Left kidney (tissue), 2 donors: ENCODE data around the gene EXOC6B. TPM values are rescaled to one million over a fixed set of nuclear protein-coding genes. Genes with fewer than 3 reads are reported as not detected.

Experiments used
- DNase-seq: peaks from one replicate; pipeline ENCODE4 v3.0.0-alpha.2; 2013
- polyA plus RNA-seq: library from polyadenylated mRNA; unstranded; fragments of 120-200 nt; gene quantifications from one replicate; pipeline ENCODE4 v1.2.1, GENCODE V29; 2013; ENCODE audit not compliant: insufficient read length

Gene EXOC6B
- polyA plus RNA-seq, 1 donor, result 25.0 TPM

DNA sequence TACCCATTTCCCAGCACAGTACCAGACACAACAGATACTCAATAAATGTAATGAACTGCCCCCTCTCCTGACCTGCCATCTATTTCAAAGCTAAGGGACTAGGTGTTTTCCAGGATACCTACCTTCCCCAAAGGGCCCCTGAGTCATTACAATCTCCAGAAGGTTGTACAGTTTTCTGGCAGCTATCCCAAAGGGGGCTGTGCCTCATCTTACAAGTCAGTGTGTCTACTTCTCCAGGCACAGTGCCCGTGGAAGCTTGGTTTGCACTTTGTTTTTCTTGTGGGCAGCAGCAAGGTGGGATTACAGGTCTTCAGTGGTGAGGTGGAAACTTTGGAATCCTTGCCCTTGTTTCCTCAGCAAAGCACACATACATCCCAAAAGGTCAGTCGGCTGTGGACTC lies 615.4 kb downstream of the EXOC6B start:
- no peak for DNase-seq

DNA sequence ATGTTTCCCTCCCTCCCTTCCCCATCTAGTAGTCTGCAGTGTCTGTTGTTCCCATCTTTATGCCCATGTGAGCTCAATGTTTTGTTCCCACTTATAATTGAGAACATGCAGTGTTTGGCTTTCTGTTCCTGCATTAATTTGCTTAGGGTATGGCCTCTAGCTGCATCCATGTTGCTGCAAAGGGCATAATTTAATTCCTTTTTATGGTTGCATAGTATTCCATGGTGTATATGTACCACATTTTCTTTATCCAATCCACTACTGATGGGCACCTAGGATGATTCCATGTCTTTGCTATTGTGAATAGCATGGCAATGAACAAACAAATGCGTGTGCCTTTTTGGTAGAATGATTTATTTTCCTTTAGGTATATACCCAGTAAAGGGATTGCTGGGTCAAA lies 617.6 kb downstream of the EXOC6B start:
- no peak for DNase-seq

DNA sequence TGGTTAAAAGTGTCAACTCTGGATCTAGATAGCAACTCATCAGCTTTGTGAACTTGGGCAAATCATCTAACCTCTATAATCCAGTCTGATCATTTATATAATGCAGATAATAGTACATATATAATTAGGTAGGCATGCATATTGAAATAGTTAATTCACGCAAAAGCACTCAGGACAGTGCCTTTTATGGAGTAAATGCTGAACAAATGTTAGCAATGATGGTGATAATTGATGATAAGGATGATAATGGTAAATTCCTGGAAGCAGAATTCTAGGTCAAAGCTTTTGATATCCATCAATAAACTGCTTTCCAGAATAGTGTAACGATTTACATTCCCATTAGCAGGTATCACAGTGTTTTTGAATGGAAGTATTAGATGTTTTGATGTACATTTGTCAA lies 618.5 kb downstream of the EXOC6B start:
- no peak for DNase-seq

DNA sequence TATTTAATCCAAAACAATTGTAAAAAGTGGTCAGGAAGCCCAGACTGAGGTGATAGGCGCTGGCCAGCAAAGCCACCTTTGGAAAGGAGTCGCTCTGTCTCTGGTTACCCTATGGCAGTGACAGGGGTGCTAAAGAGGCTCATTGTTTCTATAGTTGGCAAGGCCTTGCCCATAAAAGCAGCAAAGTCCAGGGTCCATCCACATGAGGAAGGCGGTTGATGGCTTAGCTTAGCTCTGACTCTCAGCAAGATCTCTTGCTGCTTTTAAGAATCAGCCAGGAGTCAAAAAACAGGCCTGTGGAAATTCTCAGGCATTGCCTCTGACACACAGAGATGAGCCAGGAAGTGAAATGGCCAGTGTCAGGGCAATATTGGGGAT lies 620.3 kb downstream of the EXOC6B start:
- DNase-seq, result no peak

DNA sequence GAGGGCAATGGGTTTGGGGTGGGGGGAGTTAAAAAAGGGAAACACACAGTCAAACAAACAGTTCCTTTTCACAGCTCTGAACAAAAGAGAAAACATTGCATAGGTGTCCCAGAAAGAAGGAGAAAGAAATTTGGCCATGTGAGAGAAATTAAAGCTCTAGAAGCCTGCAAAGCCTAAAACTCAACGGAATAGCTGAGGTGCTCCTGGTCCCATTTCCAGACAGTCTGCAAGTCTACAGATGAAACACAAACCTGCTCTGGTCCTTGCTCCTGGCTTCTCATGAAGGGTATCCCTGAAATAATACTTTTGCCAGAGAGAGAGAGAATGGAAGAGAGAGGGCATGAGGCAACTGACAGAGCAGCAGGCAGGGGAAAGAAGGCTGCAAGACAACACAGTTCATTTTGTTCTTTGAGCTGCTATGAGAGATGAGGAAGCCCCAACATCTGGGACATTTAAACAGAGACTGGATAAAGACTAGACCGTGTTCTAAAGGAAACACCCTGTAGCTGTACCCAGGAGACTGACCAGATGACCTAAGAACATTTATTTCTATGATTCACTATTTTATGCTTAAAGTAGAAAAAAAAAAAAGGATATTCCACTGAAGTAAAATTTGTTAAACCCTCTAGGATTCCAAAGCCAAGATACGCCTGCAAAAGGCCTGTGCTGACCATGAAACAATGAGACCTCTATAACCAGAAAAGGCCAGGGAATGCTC lies 620.9 kb downstream of the EXOC6B start:
- peak; percentile 22 for DNase-seq

DNA sequence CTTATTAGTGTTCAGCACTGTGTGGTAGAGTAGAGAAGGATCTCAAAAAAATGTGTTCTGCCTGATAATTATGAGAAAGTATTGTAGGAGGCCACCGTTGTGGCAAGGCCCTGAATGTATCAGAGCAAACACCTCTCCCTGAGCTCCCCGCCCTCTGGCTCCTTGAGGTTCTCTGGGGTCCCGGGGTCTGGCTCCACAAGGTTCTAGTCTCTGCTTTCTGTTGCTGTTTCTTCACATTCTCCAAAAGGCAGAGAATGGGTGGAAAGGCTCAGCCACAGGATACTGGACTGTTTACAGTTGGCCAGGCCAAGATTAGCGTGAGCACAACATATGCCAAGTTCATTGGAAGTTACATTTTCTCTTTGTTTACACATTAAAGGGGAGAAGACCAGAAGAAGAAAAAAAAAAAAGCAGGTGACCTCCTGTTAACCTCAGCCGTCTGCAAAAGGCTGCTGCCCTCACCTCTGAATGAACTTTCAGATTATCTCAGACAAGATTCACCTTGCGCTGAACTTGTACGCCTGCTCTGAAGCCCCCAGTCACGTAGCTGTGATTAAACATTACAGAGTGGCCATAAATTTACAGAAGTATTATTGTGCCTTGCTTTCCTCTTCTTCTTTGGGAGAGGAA lies 621.6 kb downstream of the EXOC6B start:
- peak; percentile 57 for DNase-seq

DNA sequence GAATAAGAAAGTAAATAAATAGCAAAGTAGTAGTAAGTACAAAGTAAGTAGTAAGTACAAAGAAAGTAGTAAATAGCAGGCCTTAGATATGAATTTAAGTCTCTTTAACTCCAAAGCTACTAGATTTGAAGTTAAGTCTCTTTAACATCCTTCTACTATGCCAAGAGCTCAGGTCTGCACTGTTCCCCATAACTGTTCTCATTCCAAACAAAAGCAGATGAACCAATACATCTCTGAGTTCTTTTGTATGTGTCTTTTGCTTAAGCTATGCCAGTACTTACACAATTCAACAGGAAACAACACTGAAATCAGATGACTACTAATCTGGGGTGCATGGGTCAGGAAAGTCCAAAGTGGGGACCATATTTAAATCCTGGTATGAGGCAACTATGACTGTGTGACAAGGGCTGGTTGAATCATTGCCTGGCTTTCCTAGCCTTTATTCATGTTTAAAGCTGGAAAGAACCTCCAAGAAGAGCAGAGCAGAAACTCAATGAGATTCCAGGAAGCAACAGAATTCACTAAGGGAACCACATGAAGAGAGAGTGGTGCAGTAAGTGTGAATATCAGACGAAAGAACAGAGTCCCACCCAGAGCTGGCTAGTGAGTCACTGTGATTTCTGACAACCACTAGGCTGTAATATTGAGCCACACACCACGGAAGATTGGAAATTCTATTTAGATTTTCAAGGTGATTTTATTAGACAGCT lies 627.1 kb downstream of the EXOC6B start:
- DNase-seq, result no peak

DNA sequence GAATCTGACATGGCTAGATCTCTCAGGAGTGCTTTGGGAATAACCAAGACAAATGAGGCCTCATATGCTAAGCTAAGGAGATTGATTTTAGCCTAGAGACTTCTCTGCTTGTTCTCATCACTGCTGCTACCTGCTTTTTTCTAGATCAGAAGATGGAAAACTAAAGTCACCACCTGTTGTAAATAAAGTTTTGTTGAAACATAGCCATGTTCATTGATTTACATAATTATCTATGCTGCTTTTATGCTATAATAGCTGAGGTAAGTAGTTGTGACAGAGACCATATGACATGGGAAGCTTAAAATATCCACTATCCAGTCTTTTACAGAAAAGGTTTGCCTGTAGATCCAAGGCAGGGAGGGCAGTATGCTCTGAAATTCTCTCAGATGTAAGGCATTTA lies 632.1 kb downstream of the EXOC6B start:
- DNase-seq, result no peak

DNA sequence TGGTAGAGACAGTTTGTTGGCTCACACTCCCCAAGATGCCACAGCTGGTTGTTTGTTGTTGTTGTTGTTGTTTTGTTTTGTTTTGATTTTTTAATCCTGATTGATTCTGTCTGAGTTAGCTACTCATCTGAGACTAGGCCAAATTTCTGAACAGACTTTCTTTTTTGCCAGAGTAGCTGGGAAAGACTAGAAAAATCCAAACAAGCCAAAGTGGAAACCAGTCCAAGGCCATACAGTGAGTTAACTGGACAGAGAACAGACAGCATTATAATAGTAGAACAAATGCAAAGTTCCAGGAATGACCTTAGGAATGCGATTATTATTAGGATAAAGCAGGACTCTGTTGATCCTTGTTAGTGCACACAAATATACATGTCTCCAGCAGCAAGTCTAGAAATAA lies 634.4 kb downstream of the EXOC6B start:
- DNase-seq, result no peak

DNA sequence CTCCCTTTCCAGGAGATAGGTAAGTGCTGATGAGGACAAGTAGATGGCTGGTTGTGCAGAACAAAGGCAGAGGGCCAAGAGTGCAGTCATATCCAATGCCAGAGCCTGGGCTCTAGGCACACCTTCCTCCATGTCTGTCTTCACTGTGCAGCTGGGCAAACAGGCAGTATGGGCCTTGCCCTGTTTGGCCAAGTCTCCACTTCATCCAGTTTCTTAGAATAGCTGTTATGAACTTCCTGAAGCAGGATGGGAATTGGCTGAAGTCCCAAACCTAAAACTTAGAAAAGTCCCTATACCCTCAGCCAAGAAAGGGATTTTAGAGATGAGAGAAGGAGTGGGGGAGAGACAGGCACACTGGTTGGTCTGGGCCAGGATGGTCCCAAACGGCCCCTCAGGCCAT lies 640.6 kb downstream of the EXOC6B start:
- DNase-seq, result no peak

DNA sequence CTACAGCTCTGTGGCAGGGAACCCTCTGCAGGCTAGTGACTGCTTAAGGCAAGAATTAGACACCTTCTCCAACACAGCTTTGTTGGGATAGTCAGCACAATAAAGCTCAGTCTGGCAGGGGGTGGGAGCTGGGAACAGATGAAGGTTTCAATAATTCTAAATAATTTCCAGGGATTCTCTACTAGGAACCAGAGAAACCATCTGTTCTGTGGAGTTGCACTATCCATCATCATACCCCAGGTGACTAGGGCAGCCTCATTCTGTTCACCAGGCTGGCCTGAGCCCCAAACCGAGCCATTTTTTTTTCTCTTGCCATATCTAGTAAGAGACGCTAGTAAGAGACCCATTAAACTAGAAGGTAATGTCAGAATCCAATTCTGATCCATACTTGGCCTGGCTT lies 642.4 kb downstream of the EXOC6B start:
- DNase-seq, result no peak

DNA sequence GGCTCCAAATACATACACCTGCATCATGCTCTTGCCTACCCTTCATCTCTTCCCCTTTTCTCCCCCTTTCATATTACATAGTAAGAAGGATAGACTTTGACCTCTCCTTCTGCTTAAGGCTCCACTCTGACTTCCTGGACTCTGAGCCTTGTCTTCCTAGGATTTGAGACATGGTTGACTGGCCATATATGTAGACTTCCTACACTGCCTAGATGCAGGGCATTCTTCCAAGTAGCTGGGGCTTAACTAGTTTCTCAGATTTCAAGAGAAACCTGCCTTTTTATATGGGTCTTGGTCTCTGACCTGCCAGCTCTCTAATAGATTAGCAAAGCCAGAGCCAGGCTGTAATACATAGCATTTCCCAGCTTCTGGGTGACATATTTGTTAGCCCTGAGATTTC lies 642.8 kb downstream of the EXOC6B start:
- peak; percentile 41 for DNase-seq

DNA sequence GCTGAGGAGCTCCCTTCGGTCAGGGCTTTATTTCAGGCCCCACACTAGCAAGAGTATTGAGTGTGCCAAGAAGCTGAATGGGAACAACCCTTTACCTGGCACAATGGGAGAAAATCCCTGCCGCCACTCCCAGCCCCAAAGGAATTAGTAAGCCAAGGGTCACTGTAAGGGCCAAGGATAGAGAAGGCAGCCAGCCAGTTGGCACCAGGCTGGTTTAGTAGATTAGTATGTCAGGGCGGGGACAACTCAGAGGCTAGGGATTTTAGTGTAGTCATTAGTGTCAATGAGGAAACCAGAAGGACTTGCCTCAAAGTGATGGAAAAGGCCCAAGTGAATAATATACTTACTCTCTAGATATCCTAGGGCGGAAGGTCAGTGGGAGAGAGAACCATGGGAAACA lies 643.3 kb downstream of the EXOC6B start:
- DNase-seq, result no peak

DNA sequence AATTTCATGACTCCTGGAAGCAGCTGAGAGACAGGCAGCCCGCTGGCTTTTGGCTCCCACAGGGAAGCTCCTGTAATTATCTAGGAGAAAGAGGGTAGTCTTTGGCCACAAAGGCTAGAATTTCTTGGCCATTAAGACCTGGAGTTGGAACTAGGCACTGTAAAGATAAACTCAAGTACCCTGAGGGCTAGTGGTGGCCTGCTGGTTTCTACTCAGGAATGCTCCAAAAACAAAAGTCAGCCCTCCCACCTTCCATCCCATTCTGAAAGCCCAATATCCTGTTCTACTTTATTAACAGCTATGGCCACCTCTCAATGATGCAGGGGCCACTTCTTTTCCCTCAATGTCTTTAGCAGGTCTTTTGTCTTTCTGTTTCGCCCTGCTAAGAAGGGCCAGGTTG lies 644.2 kb downstream of the EXOC6B start:
- DNase-seq, result no peak

DNA sequence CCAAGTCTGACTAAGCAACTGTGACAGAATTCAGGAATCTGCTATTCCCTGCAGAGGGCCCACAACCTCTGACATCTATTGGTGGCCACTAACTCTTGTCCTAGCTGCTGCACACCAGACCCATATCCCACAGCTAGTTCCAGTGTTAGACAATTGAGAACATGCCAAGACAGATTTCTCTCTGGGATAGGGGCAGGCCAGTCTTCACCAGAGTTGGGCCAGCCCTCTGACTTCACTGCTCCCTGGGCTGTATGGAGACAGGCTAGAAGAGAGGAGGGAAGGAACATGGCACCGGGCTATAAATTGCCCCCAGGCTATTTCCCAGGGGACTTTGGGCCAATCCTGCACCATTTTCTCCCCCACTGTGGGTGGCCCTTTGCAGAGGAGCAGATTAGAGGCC lies 645.5 kb downstream of the EXOC6B start:
- DNase-seq, result no peak

DNA sequence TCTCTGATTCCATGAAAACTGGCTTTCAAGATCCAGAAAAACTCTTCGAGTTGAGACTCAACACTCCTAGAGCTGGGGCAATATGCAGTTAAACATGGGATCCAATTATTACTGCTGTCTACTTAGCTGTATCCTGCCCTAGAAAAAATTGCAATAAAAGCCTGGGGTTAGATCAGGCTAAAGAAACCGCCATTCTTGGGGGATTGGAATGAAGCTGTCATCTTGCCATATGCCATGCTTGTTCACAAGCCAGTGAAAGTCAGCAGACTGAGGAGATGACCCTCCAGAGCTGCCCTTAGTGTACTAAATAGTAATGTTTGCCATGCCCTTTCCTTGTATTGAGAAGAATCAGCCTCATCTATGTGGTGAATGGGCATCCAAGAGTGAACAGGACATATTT lies 647.3 kb downstream of the EXOC6B start:
- no peak for DNase-seq

DNA sequence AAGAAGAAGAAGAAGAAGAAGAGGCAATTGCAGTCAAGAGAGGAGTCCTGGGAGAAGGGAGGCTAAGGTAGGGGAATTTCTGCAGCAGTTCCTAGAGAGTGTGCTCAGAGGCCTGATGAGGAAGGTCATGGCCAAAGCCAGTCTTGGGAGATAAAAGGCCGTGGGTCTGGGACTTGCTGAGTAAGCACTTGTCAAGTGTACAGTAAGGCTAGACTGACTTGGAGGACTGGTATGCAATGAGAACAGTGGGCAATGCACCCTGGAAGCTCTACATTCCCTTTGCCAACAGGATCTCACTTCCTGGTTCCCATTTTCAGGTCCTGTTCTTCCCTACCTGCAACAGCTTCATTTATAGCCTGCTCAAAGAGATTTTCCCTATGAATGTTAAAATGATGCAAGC lies 649.6 kb downstream of the EXOC6B start:
- no peak for DNase-seq

DNA sequence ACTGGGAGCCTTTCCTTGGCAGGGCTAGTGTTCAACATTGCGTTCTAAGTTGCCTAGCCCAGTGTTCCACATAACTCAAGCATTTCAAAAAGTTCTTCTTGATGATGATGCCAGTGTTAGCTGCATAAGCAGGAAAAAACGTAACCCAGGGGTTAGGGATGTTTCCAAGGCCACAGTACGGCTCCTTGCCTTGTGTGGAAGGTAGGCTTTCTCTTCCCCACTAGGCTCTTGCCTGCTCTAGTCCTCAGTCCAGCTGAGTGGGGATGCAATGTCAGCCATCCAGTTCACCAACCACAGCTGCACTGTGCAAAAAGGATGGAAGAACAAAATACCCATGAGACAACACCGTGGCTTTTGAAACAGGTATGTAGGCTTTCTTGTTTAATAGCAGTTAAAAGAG lies 650.2 kb downstream of the EXOC6B start:
- DNase-seq, result no peak

DNA sequence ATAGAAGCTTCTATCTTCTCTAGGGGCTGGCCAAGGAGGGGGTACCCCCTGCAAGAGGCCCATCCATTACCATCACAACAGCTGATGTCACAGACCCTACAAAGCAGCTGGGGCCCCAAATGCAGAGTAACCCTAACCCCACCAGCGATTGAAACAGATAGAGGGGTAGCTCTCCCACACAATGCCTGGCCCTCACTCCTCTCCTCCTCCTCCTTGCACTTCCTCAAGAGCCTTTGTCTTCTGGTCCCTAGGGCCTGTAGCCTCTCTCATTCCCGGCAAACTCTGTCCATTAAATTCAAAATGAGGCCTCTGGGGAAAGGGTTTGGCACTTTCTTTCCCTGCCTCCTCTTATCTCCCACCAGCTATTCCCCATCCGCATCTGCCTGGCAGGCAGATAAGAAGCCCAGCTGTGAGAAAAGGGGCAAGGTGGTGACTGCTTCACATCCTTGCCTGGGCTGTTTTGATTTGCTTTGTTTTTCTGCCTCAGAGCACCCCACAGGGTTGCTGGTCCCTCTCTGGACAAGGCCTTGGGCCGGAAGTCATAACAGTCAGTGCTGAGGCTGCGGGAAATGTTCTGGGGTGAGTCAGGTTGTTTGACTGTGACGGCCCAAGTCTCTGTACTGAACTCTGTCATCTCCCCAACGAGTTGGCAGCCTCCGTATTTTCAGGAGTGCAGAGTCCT lies 652.1 kb downstream of the EXOC6B start:
- no peak for DNase-seq

DNA sequence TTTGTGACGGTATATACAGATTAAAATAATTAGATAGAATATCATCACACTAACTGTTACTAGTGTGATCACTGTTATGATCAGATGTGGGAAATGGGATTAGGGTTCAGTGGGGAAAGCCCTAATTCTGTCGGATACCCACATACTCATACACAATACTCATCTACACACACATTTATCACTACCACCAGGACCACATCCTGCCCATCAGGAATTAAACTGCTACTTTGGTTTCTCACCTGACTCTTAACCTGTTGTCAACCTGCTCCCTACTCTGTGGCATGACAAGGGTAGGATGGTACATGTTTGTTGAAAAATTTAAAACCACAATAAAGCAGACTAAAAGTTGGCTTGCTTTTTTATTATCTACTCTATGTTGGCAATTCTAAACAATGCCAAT lies 653.4 kb downstream of the EXOC6B start:
- no peak for DNase-seq

DNA sequence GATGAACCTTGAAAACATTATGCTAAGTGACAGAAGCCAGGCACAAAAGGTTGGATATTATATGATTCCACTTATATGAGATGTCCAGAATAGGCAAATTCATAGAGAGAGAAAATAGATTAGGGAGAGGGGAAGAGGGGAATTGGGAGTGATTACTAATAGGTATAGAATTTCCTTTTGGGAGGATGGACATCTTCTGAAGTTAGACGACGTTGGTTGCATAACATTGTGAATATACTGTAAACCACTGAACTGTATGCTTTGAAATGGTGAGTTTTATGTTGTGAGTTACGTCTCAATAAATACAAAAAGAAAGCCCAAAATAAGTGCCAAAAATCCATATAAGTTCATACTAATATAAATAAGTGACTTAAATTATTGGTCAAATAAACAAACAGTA lies 659.6 kb downstream of the EXOC6B start:
- DNase-seq, result no peak

DNA sequence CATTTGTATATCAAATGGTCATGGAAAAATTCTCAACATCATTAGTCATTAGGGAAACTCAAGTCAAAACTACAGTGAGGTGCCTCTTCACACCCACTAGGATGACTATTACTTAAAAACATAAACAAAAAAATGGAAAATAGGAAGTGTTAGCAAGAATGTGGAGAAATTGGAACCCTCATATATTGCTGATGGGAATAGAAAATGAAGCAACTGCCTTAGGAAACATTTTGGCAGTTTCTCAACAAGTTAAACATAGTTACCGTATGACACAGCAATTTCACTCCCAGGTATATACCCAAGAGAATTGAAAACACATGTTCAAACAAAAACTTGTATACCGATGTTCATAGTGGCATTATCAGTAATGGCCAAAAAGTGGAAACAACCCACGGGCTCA lies 660.0 kb downstream of the EXOC6B start:
- DNase-seq, result no peak

DNA sequence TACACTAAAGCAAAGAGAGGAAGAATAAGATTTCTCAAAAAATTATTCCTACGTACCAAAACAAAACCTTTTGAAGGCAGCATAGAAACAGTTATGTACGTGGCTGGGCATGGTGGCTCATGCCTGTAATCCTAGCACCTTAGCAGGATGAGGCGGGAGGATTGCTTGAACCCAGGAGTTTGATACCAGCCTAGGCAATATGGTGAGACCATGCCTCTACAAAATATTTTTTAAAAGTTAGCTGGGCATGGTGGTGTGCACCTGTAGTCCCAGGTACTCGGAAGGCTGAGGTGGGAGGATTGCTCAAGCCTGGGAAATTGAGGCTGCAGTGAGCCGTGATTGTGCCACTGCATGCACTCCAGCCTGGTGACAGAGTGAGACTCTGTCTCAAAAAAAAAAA lies 663.3 kb downstream of the EXOC6B start:
- no peak for DNase-seq
